PC-3 (cell line): ENCODE results near the gene HFM1.

ENCODE experiments used
- CTCF ChIP-seq: fragments of 300-600 bp; sonication (generic); conservative IDR thresholded peaks from 2 replicates; pipeline ENCODE4 v1.5.1; 2017; ENCODE audit warnings: antibody characterized with exemption, low read depth, mild to moderate bottlenecking, low read length
- EZH2 ChIP-seq: fragments of 300-600 bp; sonication (generic); IDR thresholded peaks from one replicate; pipeline ENCODE4 v1.6.1; 2017; ENCODE audit warnings: antibody characterized with exemption, mild to moderate bottlenecking, low read length; ENCODE audit not compliant: unreplicated experiment
- EZH2phosphoT487 ChIP-seq: fragments of 300-600 bp; sonication (generic); IDR thresholded peaks from 2 replicates; pipeline ENCODE4 v1.6.1; 2018; ENCODE audit warnings: mild to moderate bottlenecking, antibody characterized with exemption, low read length, borderline replicate concordance

DNA sequence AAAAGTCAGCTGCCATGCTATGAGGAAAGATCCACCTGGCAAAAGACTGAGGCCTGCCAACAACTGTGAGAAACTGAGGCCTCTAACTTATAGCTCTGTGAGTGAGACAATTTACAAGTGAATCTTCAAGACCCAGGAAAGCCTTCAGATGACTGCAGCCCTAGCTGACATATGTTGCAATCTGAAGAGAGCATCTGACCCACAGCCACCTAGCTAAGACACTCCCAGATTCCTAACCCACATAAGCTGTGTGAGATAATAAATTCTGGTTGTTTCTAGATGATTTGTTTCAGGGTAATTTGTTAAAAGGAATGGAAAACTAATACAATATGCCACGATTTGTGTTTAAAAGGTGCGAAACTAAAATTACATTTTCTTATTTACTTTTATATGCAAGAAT lies 55.1 kb downstream of the HFM1 start:
- no peak for TF ChIP-seq CTCF
- TF ChIP-seq EZH2 = no peak
- TF ChIP-seq EZH2phosphoT487 = no peak
